SK-N-SH treated with all-trans-retinoic acid at 6 μM for 48 hours (cell line): ENCODE measurements around the gene ZNF524.

Experiments used
- BACH2 ChIP-seq: fragments of 250-450 bp; sonication (Bioruptor Pico); IDR thresholded peaks from 2 replicates; pipeline ENCODE4 v1.9.0; 2021; ENCODE audit warnings: mild to moderate bottlenecking, borderline replicate concordance
- RARB ChIP-seq: fragments of 250-450 bp; sonication (Bioruptor Pico); IDR thresholded peaks from 2 replicates; pipeline ENCODE4 v1.8.0; 2021; ENCODE audit warnings: mild to moderate bottlenecking, moderate library complexity
- SNAI2 ChIP-seq: fragments of 250-450 bp; sonication (Bioruptor Pico); IDR thresholded peaks from 2 replicates; pipeline ENCODE4 v1.5.0; 2020; ENCODE audit warnings: mild to moderate bottlenecking, moderate library complexity
- ZC3H10 ChIP-seq: fragments of 250-450 bp; sonication (Bioruptor Pico); IDR thresholded peaks from 2 replicates; pipeline ENCODE4 v1.5.1; 2021; ENCODE audit warnings: mild to moderate bottlenecking, moderate library complexity
- ZFP30 ChIP-seq: fragments of 450-650 bp; formaldehyde crosslinking; IDR thresholded peaks from 2 replicates; pipeline ENCODE4 v1.5.0; 2022; ENCODE audit warnings: mild to moderate bottlenecking, moderate library complexity
- TF ChIP-seq, protein P1 (sequence below): fragments of 250-450 bp; sonication (Bioruptor Pico); IDR thresholded peaks from 2 replicates; pipeline ENCODE4 v1.8.0; 2020; ENCODE audit warnings: mild to moderate bottlenecking, moderate library complexity, borderline replicate concordance

DNA sequence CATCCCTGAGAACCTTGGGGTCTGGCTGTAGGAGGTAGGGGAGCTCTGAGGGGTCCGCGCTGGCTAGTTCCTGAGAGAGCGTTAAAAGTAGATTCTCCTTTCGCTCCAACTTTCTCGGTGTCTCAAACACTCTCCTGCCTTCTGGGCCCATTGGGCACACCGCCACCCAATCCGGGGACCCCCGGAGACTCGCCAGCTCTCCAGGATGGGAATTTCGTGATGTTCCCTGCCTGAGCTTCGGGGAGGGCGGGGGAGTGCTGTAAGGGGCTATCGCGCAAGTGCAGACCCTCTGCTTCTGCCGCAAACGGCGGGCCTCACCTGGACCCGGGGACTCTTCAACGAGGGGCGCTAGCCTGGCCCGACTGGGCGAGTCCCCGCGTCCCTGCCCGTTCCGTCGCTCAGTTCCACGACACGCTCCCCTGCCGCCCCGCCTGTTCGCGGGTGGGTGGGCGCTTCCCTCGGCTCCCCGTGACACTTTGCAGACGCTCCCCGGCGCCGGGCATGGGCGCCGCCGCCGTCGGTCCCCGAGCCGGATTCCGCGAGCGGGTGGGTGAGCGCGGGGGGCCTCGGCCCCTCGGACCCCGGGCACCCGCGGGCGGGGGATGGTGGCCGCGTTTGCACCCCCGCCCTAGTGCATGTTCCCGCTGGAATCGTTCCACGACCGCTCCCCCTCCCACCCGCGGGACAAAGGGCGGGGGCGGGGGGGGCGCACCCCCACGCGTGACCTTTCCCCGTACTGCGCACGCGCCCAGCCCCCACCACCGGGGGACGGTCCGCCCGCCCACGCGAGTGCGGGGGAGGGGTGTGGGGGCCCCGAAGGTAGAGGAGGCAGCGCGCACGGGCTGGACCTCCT, 47.9 kb downstream of the ZNF524 start, which contains the start of gene CCDC106:
- TF ChIP-seq BACH2 (CRISPR knock-in tag), result no peak
- no peak for TF ChIP-seq ZC3H10
- TF ChIP-seq, protein P1, sequence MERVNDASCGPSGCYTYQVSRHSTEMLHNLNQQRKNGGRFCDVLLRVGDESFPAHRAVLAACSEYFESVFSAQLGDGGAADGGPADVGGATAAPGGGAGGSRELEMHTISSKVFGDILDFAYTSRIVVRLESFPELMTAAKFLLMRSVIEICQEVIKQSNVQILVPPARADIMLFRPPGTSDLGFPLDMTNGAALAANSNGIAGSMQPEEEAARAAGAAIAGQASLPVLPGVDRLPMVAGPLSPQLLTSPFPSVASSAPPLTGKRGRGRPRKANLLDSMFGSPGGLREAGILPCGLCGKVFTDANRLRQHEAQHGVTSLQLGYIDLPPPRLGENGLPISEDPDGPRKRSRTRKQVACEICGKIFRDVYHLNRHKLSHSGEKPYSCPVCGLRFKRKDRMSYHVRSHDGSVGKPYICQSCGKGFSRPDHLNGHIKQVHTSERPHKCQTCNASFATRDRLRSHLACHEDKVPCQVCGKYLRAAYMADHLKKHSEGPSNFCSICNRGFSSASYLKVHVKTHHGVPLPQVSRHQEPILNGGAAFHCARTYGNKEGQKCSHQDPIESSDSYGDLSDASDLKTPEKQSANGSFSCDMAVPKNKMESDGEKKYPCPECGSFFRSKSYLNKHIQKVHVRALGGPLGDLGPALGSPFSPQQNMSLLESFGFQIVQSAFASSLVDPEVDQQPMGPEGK (CRISPR knock-in tag), result no peak
- TF ChIP-seq SNAI2 (CRISPR knock-in tag), result no peak
- TF ChIP-seq ZFP30 (CRISPR knock-in tag), result no peak
- TF ChIP-seq RARB, result no peak
